ENCODE data around the gene RAD1.

RAD1 gene

GRCh38 chr5:34870382-34870781 is 44.9 kb downstream of the RAD1 start:
- H3K4me1 ChIP-seq (ENCODE audit: insufficient read depth, low read length), result no peaks in the 10 kb centered on the region
- ATAC-seq (ENCODE audit: insufficient read depth, low read depth) (no peak), DNase-seq (no peak)
- no peak overlapping the region for H2AFZ ChIP-seq (ENCODE audit: low read depth, low read length)
- no peaks in the 10 kb centered on the region for H3K79me2 ChIP-seq (ENCODE audit: insufficient read depth, low read length)
- H3K9ac ChIP-seq (ENCODE audit: low read depth, low read length), result no peak overlapping the region
- H3K9me3 ChIP-seq (ENCODE audit: insufficient read depth, low read length, severe bottlenecking), result no peaks in the 10 kb centered on the region
- TF ChIP-seq EZH2 (IDR thresholded peaks at IDR 0.05; ENCODE audit: borderline replicate concordance, low read depth, low read length, severe bottlenecking) (no peak), CTCF (IDR thresholded peaks at IDR 0.05; ENCODE audit: borderline replicate concordance, extremely low read depth, low read length, poor library complexity, severe bottlenecking) (no peak)
- no peaks in the 10 kb centered on the region for H3K36me3 ChIP-seq (ENCODE audit: insufficient read depth, low read length)
- no peaks in the 10 kb centered on the region for H4K20me1 ChIP-seq (ENCODE audit: insufficient read depth, low read length)
- no peak overlapping the region for H3K4me3 ChIP-seq (ENCODE audit: low read depth in 1 of 2, low read length in 2 of 2)
- H3K27ac ChIP-seq (ENCODE audit: low read length), result no peak overlapping the region
- H3K4me2 ChIP-seq (ENCODE audit: insufficient read depth, low read length), result no peak overlapping the region
- H3K27me3 ChIP-seq (ENCODE audit: insufficient read depth, low read length, poor library complexity), result no peaks in the 10 kb centered on the region

GRCh38 chr5:34869256-34869655 is 46.0 kb downstream of the RAD1 start:
- Histone ChIP-seq H3K79me2 (ENCODE audit: insufficient read depth, low read length) (no peaks in the 10 kb centered on the region), H2AFZ (ENCODE audit: low read depth, low read length) (no peak overlapping the region), H4K20me1 (ENCODE audit: insufficient read depth, low read length) (no peaks in the 10 kb centered on the region), H3K4me3 (ENCODE audit: low read depth in 1 of 2, low read length in 2 of 2) (no peak overlapping the region), H3K4me1 (ENCODE audit: insufficient read depth, low read length) (no peaks in the 10 kb centered on the region), H3K27me3 (ENCODE audit: insufficient read depth, low read length, poor library complexity) (no peaks in the 10 kb centered on the region), H3K27ac (ENCODE audit: low read length) (no peak overlapping the region), H3K4me2 (ENCODE audit: insufficient read depth, low read length) (no peak overlapping the region), H3K36me3 (ENCODE audit: insufficient read depth, low read length) (no peaks in the 10 kb centered on the region), H3K9me3 (ENCODE audit: insufficient read depth, low read length, severe bottlenecking) (no peaks in the 10 kb centered on the region), H3K9ac (ENCODE audit: low read depth, low read length) (no peak overlapping the region)
- TF ChIP-seq EZH2 (IDR thresholded peaks at IDR 0.05; ENCODE audit: borderline replicate concordance, low read depth, low read length, severe bottlenecking) (no peak), CTCF (IDR thresholded peaks at IDR 0.05; ENCODE audit: borderline replicate concordance, extremely low read depth, low read length, poor library complexity, severe bottlenecking) (no peak)
- DNase-seq (no peak), ATAC-seq (ENCODE audit: insufficient read depth, low read depth) (no peak)

- Histone ChIP-seq H3K9ac (ENCODE audit: low read depth, low read length) (no peak overlapping the region), H3K4me3 (ENCODE audit: low read depth in 1 of 2, low read length in 2 of 2) (no peak overlapping the region), H3K27me3 (ENCODE audit: insufficient read depth, low read length, poor library complexity) (no peaks in the 10 kb centered on the region), H3K9me3 (ENCODE audit: insufficient read depth, low read length, severe bottlenecking) (no peaks in the 10 kb centered on the region), H3K36me3 (ENCODE audit: insufficient read depth, low read length) (no peaks in the 10 kb centered on the region), H3K79me2 (ENCODE audit: insufficient read depth, low read length) (no peaks in the 10 kb centered on the region), H3K4me2 (ENCODE audit: insufficient read depth, low read length) (no peak overlapping the region), H4K20me1 (ENCODE audit: insufficient read depth, low read length) (no peaks in the 10 kb centered on the region), H3K27ac (ENCODE audit: low read length) (no peak overlapping the region), H3K4me1 (ENCODE audit: insufficient read depth, low read length) (no peaks in the 10 kb centered on the region), H2AFZ (ENCODE audit: low read depth, low read length) (no peak overlapping the region)
- DNase-seq, result no peak
- ATAC-seq (ENCODE audit: insufficient read depth, low read depth), result no peak
- TF ChIP-seq EZH2 (IDR thresholded peaks at IDR 0.05; ENCODE audit: borderline replicate concordance, low read depth, low read length, severe bottlenecking) (no peak), CTCF (IDR thresholded peaks at IDR 0.05; ENCODE audit: borderline replicate concordance, extremely low read depth, low read length, poor library complexity, severe bottlenecking) (no peak)
Observed at GRCh38 chr5:34868791-34869190, 46.5 kb downstream of the RAD1 start.

GRCh38 chr5:34867660-34868059 is 47.6 kb downstream of the RAD1 start:
- no peak for ATAC-seq (ENCODE audit: insufficient read depth, low read depth)
- no peak overlapping the region for H2AFZ ChIP-seq (ENCODE audit: low read depth, low read length)

More at GRCh38 chr5:34867660-34868059, 47.6 kb downstream of the RAD1 start:
- DNase-seq, result no peak
- Histone ChIP-seq H3K4me2 (ENCODE audit: insufficient read depth, low read length) (no peak overlapping the region), H3K36me3 (ENCODE audit: insufficient read depth, low read length) (no peaks in the 10 kb centered on the region), H3K27me3 (ENCODE audit: insufficient read depth, low read length, poor library complexity) (no peaks in the 10 kb centered on the region), H3K9me3 (ENCODE audit: insufficient read depth, low read length, severe bottlenecking) (no peaks in the 10 kb centered on the region), H4K20me1 (ENCODE audit: insufficient read depth, low read length) (no peaks in the 10 kb centered on the region), H3K4me3 (ENCODE audit: low read depth in 1 of 2, low read length in 2 of 2) (no peak overlapping the region), H3K9ac (ENCODE audit: low read depth, low read length) (no peak overlapping the region), H3K4me1 (ENCODE audit: insufficient read depth, low read length) (no peaks in the 10 kb centered on the region), H3K27ac (ENCODE audit: low read length) (no peak overlapping the region), H3K79me2 (ENCODE audit: insufficient read depth, low read length) (no peaks in the 10 kb centered on the region)
- TF ChIP-seq CTCF (IDR thresholded peaks at IDR 0.05; ENCODE audit: borderline replicate concordance, extremely low read depth, low read length, poor library complexity, severe bottlenecking) (no peak), EZH2 (IDR thresholded peaks at IDR 0.05; ENCODE audit: borderline replicate concordance, low read depth, low read length, severe bottlenecking) (no peak)

Data from DND-41 (cell line).